Transverse colon (tissue), 4 donors: ENCODE data around the gene CEBPA. TPM values are rescaled to one million over a fixed set of nuclear protein-coding genes. Genes with fewer than 3 reads are reported as not detected.

Experiments used
- DNase-seq: peaks from one replicate; pipeline ENCODE4 v3.0.0-alpha.2; 2019
- H3K27ac ChIP-seq, 4 donors: fragments of 200-600 bp; sonication (generic); 2 replicates each; pipeline ENCODE4 v1.5.1; 2016 to 2018; ENCODE audit warnings: inconsistent platforms in 4 of 4
- H3K27me3 ChIP-seq: fragments of 200-600 bp; sonication (generic); 2 replicates; pipeline ENCODE4 v1.5.1; 2017; ENCODE audit warnings: inconsistent platforms
- H3K36me3 ChIP-seq, 4 donors: fragments of 200-600 bp; sonication (generic); 2 replicates each; pipeline ENCODE4 v1.5.1; 2017 to 2019; ENCODE audit warnings: inconsistent platforms in 4 of 4
- H3K4me1 ChIP-seq, 4 donors: fragments of 200-600 bp; sonication (generic); 2 replicates each; pipeline ENCODE4 v1.5.1; 2017 to 2020; ENCODE audit warnings: inconsistent platforms in 4 of 4
- H3K4me3 ChIP-seq, 4 donors: fragments of 200-600 bp; sonication (generic); 1 replicate in 1 of 4; 2 replicates in 3 of 4; pipeline versions ENCODE4 v1.5.1 to v1.6.1; 2017 to 2019; ENCODE audit warnings: inconsistent platforms in 4 of 4
- H3K9me3 ChIP-seq, 2 donors: fragments of 200-600 bp; sonication (generic); 2 replicates each; pipeline ENCODE4 v1.5.1; 2017 to 2019; ENCODE audit warnings: inconsistent platforms in 2 of 2
- EP300 ChIP-seq: sonication (generic); formaldehyde crosslinking; IDR thresholded peaks from one replicate; pipeline ENCODE4 v1.6.1; 2017; ENCODE audit warnings: antibody characterized with exemption, low read depth
- POLR2A ChIP-seq: fragments of 450-650 bp; IDR thresholded peaks from one replicate; pipeline ENCODE4 v1.6.1; 2016; ENCODE audit warnings: antibody characterized with exemption, mild to moderate bottlenecking, moderate library complexity
- POLR2AphosphoS5 ChIP-seq, 3 donors: sonication (generic); formaldehyde crosslinking; IDR thresholded peaks; one replicate each; pipeline ENCODE4 v1.6.1; 2016; ENCODE audit warnings: antibody characterized with exemption in 3 of 3
- WGBS, 2 donors: methylation state at CpG; one replicate each; pipeline ENCODE4 v1.1.5; 2018; ENCODE audit warnings: low coverage in 1 of 2; 5-methylcytosine and 5-hydroxymethylcytosine counted together
- in situ Hi-C, 4 donors: fragments of 200-750 bp; cut with MboI; loops; one replicate each; pipeline versions ENCODE4 v1.15.0 to v1.15.1; 2017; ENCODE audit warnings: low sequenced_read_pairs in 3 of 4, low pct_ligation_motif_present in 1 of 4, low pct_unique_long_range_greater_than_20kb in 1 of 4
- intact Hi-C: fragments of 100-400 bp; cut with DNase I; formaldehyde crosslinking; loops from one replicate; pipeline ENCODE4 v1.15.1; 2023; ENCODE audit warnings: low total_unique reads
- total RNA-seq, 4 donors: library from RNA; depleted of rRNA; stranded (reverse); fragments of >200 nt; gene quantifications; one replicate each; pipeline ENCODE4 v1.1.0, GENCODE V29; 2016
- TF ChIP-seq, protein P1 (sequence below), 5 experiments: fragments of 200-600 bp in 3 of 5; fragments of 450-650 bp in 2 of 5; sonication (generic) in 3 of 5; IDR thresholded peaks; 1 replicate in 2 of 5; 2 replicates in 3 of 5; pipeline ENCODE4 v1.5.1; 2016 to 2017; ENCODE audit warnings: antibody characterized with exemption in 5 of 5, inconsistent platforms in 3 of 5, mild to moderate bottlenecking in 2 of 5, moderate library complexity in 1 of 5

CEBPA gene
- total RNA-seq, 4 donors from 2014 or later, result 69.4 to 84.2 (median 77.3) TPM

GRCh38 chr19:33280351-33280921 lies 21.9 kb downstream of the CEBPA start:
- TF ChIP-seq, protein P1, sequence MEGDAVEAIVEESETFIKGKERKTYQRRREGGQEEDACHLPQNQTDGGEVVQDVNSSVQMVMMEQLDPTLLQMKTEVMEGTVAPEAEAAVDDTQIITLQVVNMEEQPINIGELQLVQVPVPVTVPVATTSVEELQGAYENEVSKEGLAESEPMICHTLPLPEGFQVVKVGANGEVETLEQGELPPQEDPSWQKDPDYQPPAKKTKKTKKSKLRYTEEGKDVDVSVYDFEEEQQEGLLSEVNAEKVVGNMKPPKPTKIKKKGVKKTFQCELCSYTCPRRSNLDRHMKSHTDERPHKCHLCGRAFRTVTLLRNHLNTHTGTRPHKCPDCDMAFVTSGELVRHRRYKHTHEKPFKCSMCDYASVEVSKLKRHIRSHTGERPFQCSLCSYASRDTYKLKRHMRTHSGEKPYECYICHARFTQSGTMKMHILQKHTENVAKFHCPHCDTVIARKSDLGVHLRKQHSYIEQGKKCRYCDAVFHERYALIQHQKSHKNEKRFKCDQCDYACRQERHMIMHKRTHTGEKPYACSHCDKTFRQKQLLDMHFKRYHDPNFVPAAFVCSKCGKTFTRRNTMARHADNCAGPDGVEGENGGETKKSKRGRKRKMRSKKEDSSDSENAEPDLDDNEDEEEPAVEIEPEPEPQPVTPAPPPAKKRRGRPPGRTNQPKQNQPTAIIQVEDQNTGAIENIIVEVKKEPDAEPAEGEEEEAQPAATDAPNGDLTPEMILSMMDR (IDR thresholded peaks at IDR 0.05), result no peak
- no peak for TF ChIP-seq EP300
- TF ChIP-seq POLR2AphosphoS5 (IDR thresholded peaks at IDR 0.05), result no peak
- no peak for TF ChIP-seq POLR2A
- no peaks in the 10 kb centered on the region for H3K9me3 ChIP-seq
- no peaks in the 10 kb centered on the region for H3K36me3 ChIP-seq
- intact Hi-C loops, result no loop called here
- peaks cover 0 to 28% (median 11%) of the 10 kb centered on the region in 4 donors for H3K4me1 ChIP-seq
- DNase-seq, result no peak
- in situ Hi-C loops, result no loop called here
- no peaks in the 10 kb centered on the region for H3K27me3 ChIP-seq
- H3K4me3 ChIP-seq, result no peak overlapping the region
- H3K27ac ChIP-seq, result no peak overlapping the region
- WGBS, 2 donors, result 69 to 80% methylated on average over 1 to 8 of the region's 8 CpGs

GRCh38 chr19:33279430-33280350 lies 22.6 kb downstream of the CEBPA start:
- peaks cover 3 to 28% (median 15%) of the 10 kb centered on the region in 4 donors for H3K4me1 ChIP-seq
- in situ Hi-C loops (no loop called here), intact Hi-C loops (no loop called here)
- TF ChIP-seq POLR2AphosphoS5 (IDR thresholded peaks at IDR 0.05), result no peak
- TF ChIP-seq, protein P1 (IDR thresholded peaks at IDR 0.05), result no peak
- H3K9me3 ChIP-seq, result no peaks in the 10 kb centered on the region
- DNase-seq, result no peak
- no peaks in the 10 kb centered on the region for H3K27me3 ChIP-seq
- H3K36me3 ChIP-seq, result no peaks in the 10 kb centered on the region
- H3K27ac ChIP-seq, result no peak overlapping the region
- WGBS, 2 donors, result 77% methylated on average over 17 of the region's 17 CpGs; no CpG with 5 or more reads in 1 of the 2 donors
- H3K4me3 ChIP-seq, result no peak overlapping the region

DNA sequence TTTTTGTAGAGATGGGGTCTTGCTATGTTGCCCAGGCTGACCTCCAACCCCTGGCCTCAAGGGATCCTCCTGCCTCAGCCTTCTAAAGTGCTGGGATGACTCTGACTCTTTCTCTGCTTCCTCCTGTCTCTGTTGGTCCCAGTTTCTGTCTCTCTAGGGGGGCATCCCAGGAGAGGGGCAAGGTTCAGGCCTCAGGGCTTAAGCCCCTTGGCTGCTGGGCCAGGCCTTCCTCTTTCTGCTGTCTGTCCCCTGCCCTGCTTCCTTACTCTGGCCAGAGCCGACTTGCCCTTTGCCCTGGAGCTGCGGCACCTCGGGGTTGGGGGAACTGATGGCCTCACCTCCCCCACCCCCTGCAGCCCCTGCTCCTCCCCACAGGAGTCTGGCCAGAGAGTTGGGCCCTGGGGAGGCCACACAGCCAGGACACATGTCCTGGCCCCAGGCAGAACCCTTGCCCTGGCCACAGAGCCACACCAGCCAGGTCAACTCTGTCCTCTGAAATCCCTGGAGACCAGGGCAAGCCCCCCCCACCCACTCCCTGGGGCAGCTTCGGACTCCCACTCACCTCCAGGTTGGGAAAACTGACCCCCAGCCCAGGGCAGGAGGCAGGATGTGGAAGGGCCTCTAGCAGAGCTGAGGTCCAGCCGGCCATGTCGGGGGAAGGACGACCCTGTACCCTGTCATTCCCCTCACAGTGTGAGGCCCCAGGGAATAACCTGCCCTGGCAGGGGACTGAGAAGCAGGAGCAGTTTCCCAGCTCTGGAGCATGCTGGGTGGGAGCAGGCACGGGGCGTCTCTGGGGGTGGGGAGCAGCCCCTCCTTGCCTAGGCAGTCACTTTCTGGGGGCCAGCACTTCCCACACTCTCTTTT lies 23.7 kb downstream of the CEBPA start:
- no peak for DNase-seq
- Histone ChIP-seq H3K27me3 (no peaks in the 10 kb centered on the region), H3K4me1 (peaks cover 6 to 37% (median 24%) of the 10 kb centered on the region in 4 donors), H3K36me3 (no peaks in the 10 kb centered on the region), H3K9me3 (no peaks in the 10 kb centered on the region), H3K4me3 (no peak overlapping the region), H3K27ac (no peak overlapping the region)
- intact Hi-C loops (no loop called here), in situ Hi-C loops (no loop called here)
- 60 to 83% methylated on average over 1 to 9 of the region's 9 CpGs for WGBS, 2 donors
- TF ChIP-seq, protein P1 (IDR thresholded peaks at IDR 0.05), result no peak
- no peak for TF ChIP-seq POLR2AphosphoS5 (IDR thresholded peaks at IDR 0.05)
- no peak for TF ChIP-seq POLR2A
- TF ChIP-seq EP300, result no peak

DNA sequence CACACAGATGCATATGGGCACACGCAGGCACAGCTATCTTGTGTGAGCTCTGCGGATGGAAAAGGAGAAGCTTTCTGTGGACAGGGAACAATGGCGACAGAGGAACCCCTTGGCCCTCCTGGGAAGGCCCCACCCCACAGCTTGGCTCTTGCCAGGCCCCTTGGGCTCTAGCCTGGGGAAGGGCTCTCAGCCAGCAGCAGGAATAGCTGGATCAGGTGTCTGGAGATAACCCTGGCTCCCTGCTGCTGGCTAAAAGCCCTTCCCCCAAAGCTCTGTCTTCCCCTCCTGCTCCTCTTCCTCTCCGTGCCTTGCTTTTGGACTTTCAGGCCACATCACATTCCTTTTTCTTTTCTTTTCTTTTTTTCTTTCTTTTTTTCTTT lies 24.3 kb downstream of the CEBPA start:
- intact Hi-C loops, result no loop called here
- H3K4me3 ChIP-seq, result no peak overlapping the region
- H3K4me1 ChIP-seq, result peaks cover 6 to 41% (median 29%) of the 10 kb centered on the region in 4 donors
- WGBS, 2 donors, result 85 to 93% methylated on average over 3 to 4 of the region's 4 CpGs
- in situ Hi-C loops, result no loop called here
- no peaks in the 10 kb centered on the region for H3K27me3 ChIP-seq
- no peaks in the 10 kb centered on the region for H3K36me3 ChIP-seq
- H3K27ac ChIP-seq, result no peak overlapping the region
- TF ChIP-seq POLR2AphosphoS5 (IDR thresholded peaks at IDR 0.05) (no peak), POLR2A (no peak), EP300 (no peak)
- TF ChIP-seq, protein P1 (IDR thresholded peaks at IDR 0.05), result no peak
- H3K9me3 ChIP-seq, result no peaks in the 10 kb centered on the region
- no peak for DNase-seq
